Panc1 (cell line): ENCODE data around the gene VAPA. TPM values are rescaled to one million over a fixed set of nuclear protein-coding genes. Genes with fewer than 3 reads are reported as not detected.

ENCODE experiments used
- ATAC-seq: fragments of 200-7000 bp; cut with Tn5 transposase; 2 replicates; pipeline ENCODE4 v1.9.1; 2020; ENCODE audit warnings: mild to moderate bottlenecking, moderate library complexity
- BruUV-seq: library from RNA; stranded (reverse); fragments of 400-500 nt; replicated peaks from 2 replicates; lab custom pipeline; 2021; lab: Mats Ljungman, UMichigan
- CTCF ChIA-PET: fragments of 300-600 bp; sonication (Branson Sonifier 250); formaldehyde crosslinking; loops from one replicate; lab custom pipeline; 2022; ENCODE audit warnings: antibody characterized with exemption; lab: Charles Lee
- POLR2A ChIA-PET: fragments of 300-600 bp; sonication (Branson Sonifier 250); formaldehyde crosslinking; loops from one replicate; lab custom pipeline; 2022; ENCODE audit warnings: antibody characterized with exemption; lab: Charles Lee
- DNase-seq: peaks from one replicate; pipeline ENCODE4 v3.0.0-alpha.2; 2010; ENCODE audit warnings: low read depth, low spot score
- H3K27ac ChIP-seq: 2 replicates; pipeline ENCODE4 v1.5.1; 2011; ENCODE audit warnings: mild to moderate bottlenecking, low read length, inconsistent platforms
- H3K27me3 ChIP-seq: fragments of 200-500 bp; sonication (Bioruptor generic); 2 replicates; pipeline ENCODE4 v1.6.0; 2014; ENCODE audit warnings: low read length, inconsistent platforms; ENCODE audit not compliant: control insufficient read depth, insufficient read depth
- H3K36me3 ChIP-seq: fragments of 200-500 bp; sonication (Bioruptor generic); 2 replicates; pipeline ENCODE4 v1.5.1; 2014; ENCODE audit warnings: inconsistent platforms, mild to moderate bottlenecking, low read length, moderate library complexity; ENCODE audit not compliant: control insufficient read depth, insufficient read depth
- H3K4me1 ChIP-seq: 2 replicates; pipeline ENCODE4 v1.5.1; 2011; ENCODE audit warnings: inconsistent platforms, mild to moderate bottlenecking, low read length, moderate library complexity; ENCODE audit not compliant: control insufficient read depth, insufficient read depth
- H3K4me3 ChIP-seq, 2 experiments: 2 replicates each; pipeline ENCODE4 v1.5.1; 2011 to 2012; ENCODE audit warnings: low read depth in 2 of 2, low read length in 2 of 2, mild to moderate bottlenecking in 2 of 2, inconsistent platforms in 1 of 2, moderate library complexity in 1 of 2
- H3K9me3 ChIP-seq: fragments of 200-500 bp; sonication (Bioruptor generic); 2 replicates; pipeline ENCODE4 v1.5.1; 2014; ENCODE audit warnings: low read depth, mild to moderate bottlenecking, inconsistent platforms, low read length, moderate library complexity; ENCODE audit not compliant: control insufficient read depth, insufficient read depth
- CTCF ChIP-seq: fragments of 450-650 bp; IDR thresholded peaks from 2 replicates; pipeline ENCODE4 v1.5.1; 2017; ENCODE audit warnings: mild to moderate bottlenecking
- POLR2AphosphoS5 ChIP-seq: IDR thresholded peaks from 2 replicates; pipeline ENCODE4 v1.6.1; 2012; ENCODE audit warnings: mild to moderate bottlenecking, low read depth, low read length, moderate library complexity
- REST ChIP-seq, 2 experiments: IDR thresholded peaks; 2 replicates each; pipeline ENCODE4 v1.6.1; 2011 to 2012; ENCODE audit warnings: low read depth in 2 of 2, control low read depth in 1 of 2, low read length in 1 of 2, mild to moderate bottlenecking in 1 of 2, moderate library complexity in 1 of 2; ENCODE audit not compliant: insufficient read depth in 1 of 2
- SIN3A ChIP-seq: IDR thresholded peaks from 2 replicates; pipeline ENCODE4 v1.6.1; 2012; ENCODE audit warnings: low read depth, mild to moderate bottlenecking, low read length, moderate library complexity, borderline replicate concordance; ENCODE audit not compliant: insufficient read depth
- TCF7L2 ChIP-seq: IDR thresholded peaks from 2 replicates; pipeline ENCODE4 v1.6.1; 2011; ENCODE audit warnings: mild to moderate bottlenecking, low read depth, low read length, inconsistent platforms
- in situ Hi-C: cut with HindIII; loops from 2 replicates; pipeline ENCODE4 v1.10.0; 2016; ENCODE audit warnings: low sequenced_read_pairs, low pct_unique_long_range_greater_than_20kb
- intact Hi-C: fragments of 100-400 bp; cut with micrococcal nuclease; formaldehyde crosslinking; loops from one replicate; pipeline ENCODE4 v1.10.0; 2022; ENCODE audit not compliant: unreplicated experiment
- total RNA-seq: library from RNA; stranded (reverse); gene quantifications from one replicate; pipeline ENCODE4 v1.2.1, GENCODE V29; 2021; ENCODE audit not compliant: unreplicated experiment

Gene VAPA
- total RNA-seq, 1 experiment from 2014 or later: 228 TPM

- TF ChIP-seq SIN3A (no peak), REST (IDR thresholded peaks at IDR 0.05; ENCODE audit: insufficient read depth in 1 of 2, low read depth in 2 of 2, low read length in 1 of 2) (no peak), CTCF (no peak), TCF7L2 (no peak), POLR2AphosphoS5 (no peak)
- DNase-seq (no peak), ATAC-seq (no peak)
- in situ Hi-C loops: no loop called here
- BruUV-seq: TSS peak; percentile 11
- Histone ChIP-seq H3K4me1 (no peaks in the 10 kb centered on the region), H3K36me3 (peaks cover 20% of the 10 kb centered on the region), H3K27me3 (no peaks in the 10 kb centered on the region), H3K9me3 (no peaks in the 10 kb centered on the region), H3K27ac (no peak overlapping the region), H3K4me3 (no peak overlapping the region)
- ChIA-PET CTCF (no interaction called here), POLR2A (no interaction called here)
- intact Hi-C loops: no loop called here
These were observed 35.5 kb downstream of the VAPA start for GRCh38 chr18:9949315-9949714.

- peaks cover 25% of the 10 kb centered on the region for H3K36me3 ChIP-seq
- H3K4me1 ChIP-seq: no peaks in the 10 kb centered on the region
- no peaks in the 10 kb centered on the region for H3K9me3 ChIP-seq
- in situ Hi-C loops: no loop called here
- H3K27me3 ChIP-seq: no peaks in the 10 kb centered on the region
- H3K4me3 ChIP-seq: no peak overlapping the region
- no TSS peak for BruUV-seq
- CTCF ChIA-PET: no interaction called here
- POLR2A ChIA-PET: no interaction called here
- DNase-seq: no peak
- TF ChIP-seq POLR2AphosphoS5 (no peak), TCF7L2 (no peak), CTCF (no peak), SIN3A (no peak), REST (IDR thresholded peaks at IDR 0.05; ENCODE audit: insufficient read depth in 1 of 2, low read depth in 2 of 2, low read length in 1 of 2) (no peak)
- H3K27ac ChIP-seq: no peak overlapping the region
- ATAC-seq: no peak
- intact Hi-C loops: no loop called here
These were observed 36.0 kb downstream of the VAPA start for GRCh38 chr18:9949861-9950260.
